H1 (cell line): ENCODE results near the gene EOLA1. TPM values are rescaled to one million over a fixed set of nuclear protein-coding genes. Genes with fewer than 3 reads are reported as not detected.

Experiments
- CBX5 ChIP-seq: fragments of 300-800, 300-1000 bp; sonication (generic); IDR thresholded peaks from 2 replicates; pipeline ENCODE4 v1.7.1; 2016; ENCODE audit warnings: antibody characterized with exemption, low read length, low read depth
- CHD7 ChIP-seq: fragments of 300-600 bp; sonication (generic); IDR thresholded peaks from 2 replicates; pipeline ENCODE4 v1.7.1; 2012; ENCODE audit warnings: low read length, moderate library complexity, mild to moderate bottlenecking, inconsistent platforms; ENCODE audit not compliant: insufficient replicate concordance
- JUND ChIP-seq: IDR thresholded peaks from 2 replicates; pipeline ENCODE4 v1.6.1; 2011; ENCODE audit warnings: mild to moderate bottlenecking, improper control_type of control experiment, low read length
- KDM4A ChIP-seq: IDR thresholded peaks from one replicate; pipeline ENCODE4 v1.7.1; 2012; ENCODE audit warnings: low read depth, mild to moderate bottlenecking, moderate library complexity, low read length, inconsistent platforms; ENCODE audit not compliant: severe bottlenecking
- KDM5A ChIP-seq: fragments of 200-600 bp; IDR thresholded peaks from 2 replicates; pipeline ENCODE4 v1.7.1; 2012; ENCODE audit warnings: mild to moderate bottlenecking, low read length, inconsistent platforms, mixed read lengths
- NRF1 ChIP-seq: IDR thresholded peaks from 2 replicates; pipeline ENCODE4 v1.6.1; 2011; ENCODE audit warnings: mild to moderate bottlenecking, low read depth, low read length, improper control_type of control experiment
- SAP30 ChIP-seq: fragments of 300-600 bp; sonication (generic); IDR thresholded peaks from 2 replicates; pipeline ENCODE4 v1.7.1; 2012; ENCODE audit warnings: low read length, moderate library complexity, mild to moderate bottlenecking, inconsistent platforms; ENCODE audit not compliant: insufficient read depth, insufficient replicate concordance
- SIN3A ChIP-seq, 2 experiments: IDR thresholded peaks in 1 of 2; conservative IDR thresholded peaks in 1 of 2; 2 replicates each; pipeline ENCODE4 v1.6.1; 2011 to 2012; ENCODE audit warnings: low read length in 2 of 2, improper control_type of control experiment in 1 of 2, low read depth in 1 of 2, mild to moderate bottlenecking in 1 of 2
- SUZ12 ChIP-seq: fragments of 200-600 bp; sonication (generic); IDR thresholded peaks from 2 replicates; pipeline ENCODE4 v1.6.1; 2012; ENCODE audit warnings: mild to moderate bottlenecking, inconsistent platforms, low read length, moderate library complexity, mixed read lengths
- TAF1 ChIP-seq: IDR thresholded peaks from 2 replicates; pipeline ENCODE4 v1.6.1; 2011; ENCODE audit warnings: mild to moderate bottlenecking, low read depth, low read length
- TBP ChIP-seq: IDR thresholded peaks from 2 replicates; pipeline ENCODE4 v1.6.1; 2011; ENCODE audit warnings: low read depth, low read length, improper control_type of control experiment
- ZNF274 ChIP-seq: IDR thresholded peaks from 2 replicates; pipeline ENCODE4 v1.7.0; 2012; ENCODE audit warnings: low read length, borderline replicate concordance; ENCODE audit errors: extremely low read depth
- polyA plus RNA-seq, 7 experiments: library from polyadenylated mRNA; depleted of rRNA in 3 of 7; stranded (reverse) in 5 of 7; unstranded in 2 of 7; fragments of >200 nt in 5 of 7; fragments of 200-250 nt in 2 of 7; gene quantifications; 1 replicate in 5 of 7; 2 replicates in 1 of 7; 4 replicates in 1 of 7; pipeline versions ENCODE4 v1.2.1 to v1.2.3, GENCODE V29; 2011 to 2013; ENCODE audit warnings: missing spikeins in 2 of 7, mixed read lengths in 2 of 7
- total RNA-seq: library from RNA; stranded (reverse); fragmentation: NEBNext Ultra II Directional; extraction: Animal tissue kit (Norgen Biotek cat#: 25700); gene quantifications from 2 replicates; pipeline ENCODE4 v1.2.1, GENCODE V29; 2021

The EOLA1 gene
- total and polyA plus RNA-seq, 2 of the 8 experiments (the other 6 are each of a cell fraction or from before 2014, with no cell fraction given): 5.4 to 7.6 TPM

- TF ChIP-seq CHD7 (no peak), JUND (no peak), CBX5 (no peak), SAP30 (no peak), SUZ12 (no peak), KDM5A (no peak), KDM4A (no peak), SIN3A (conservative IDR thresholded peaks at IDR 0.05 in 1 of 2, IDR thresholded peaks at IDR 0.05 in 1 of 2; ENCODE audit: low read depth in 1 of 2, low read length in 2 of 2) (no peak), TBP (no peak), NRF1 (no peak), TAF1 (no peak), ZNF274 (no peak)
Measured at GRCh38 chrX:149499766-149500165, 41.0 kb upstream of the EOLA1 start (continued).
